Upper lobe of left lung (tissue), 6 donors: Measurements from ENCODE around the gene PCK2. TPM values are rescaled to one million over a fixed set of nuclear protein-coding genes. Genes with fewer than 3 reads are reported as not detected.

ENCODE experiments used
- ATAC-seq, 2 donors: fragments of 200-7000 bp; cut with Tn5 transposase; one replicate each; pipeline ENCODE4 v1.9.1; 2022; ENCODE audit warnings: mild to moderate bottlenecking in 2 of 2, moderate library complexity in 2 of 2; ENCODE audit not compliant: low FRiP score in 2 of 2
- DNase-seq, 2 donors: peaks; one replicate each; pipeline ENCODE4 v3.0.0-alpha.2; 2019 to 2020
- H3K27ac ChIP-seq, 4 donors: fragments of 200-600 bp; sonication (generic); one replicate each; pipeline ENCODE4 v1.5.1; 2016 to 2019
- H3K27me3 ChIP-seq, 4 donors: fragments of 200-600 bp; sonication (generic); one replicate each; pipeline ENCODE4 v1.5.1; 2017 to 2019
- H3K36me3 ChIP-seq, 4 donors: fragments of 200-600 bp; sonication (generic); one replicate each; pipeline ENCODE4 v1.5.1; 2016 to 2019
- H3K4me1 ChIP-seq, 4 donors: fragments of 200-600 bp; sonication (generic); one replicate each; pipeline ENCODE4 v1.5.1; 2018 to 2019
- H3K4me3 ChIP-seq, 4 donors: fragments of 200-600 bp; sonication (generic); one replicate each; pipeline ENCODE4 v1.5.1; 2017 to 2019; ENCODE audit warnings: mild to moderate bottlenecking in 2 of 4, moderate library complexity in 1 of 4
- H3K9me3 ChIP-seq, 4 donors: fragments of 200-600 bp; sonication (generic); one replicate each; pipeline ENCODE4 v1.5.1; 2018 to 2019
- EP300 ChIP-seq, 4 donors: sonication (generic); formaldehyde crosslinking; IDR thresholded peaks; one replicate each; pipeline ENCODE4 v1.5.1; 2017; ENCODE audit warnings: antibody characterized with exemption in 4 of 4, control low read depth in 2 of 4
- POLR2A ChIP-seq, 4 donors: fragments of 450-650 bp; IDR thresholded peaks; one replicate each; pipeline ENCODE4 v1.5.1; 2016 to 2017; ENCODE audit warnings: antibody characterized with exemption in 4 of 4, mild to moderate bottlenecking in 2 of 4
- POLR2AphosphoS5 ChIP-seq, 2 donors: sonication (generic); formaldehyde crosslinking; IDR thresholded peaks; one replicate each; pipeline ENCODE4 v1.5.1; 2017; ENCODE audit warnings: antibody characterized with exemption in 2 of 2
- WGBS, 2 donors: methylation state at CpG; one replicate each; pipeline ENCODE4 v1.1.5; 2017 to 2018; 5-methylcytosine and 5-hydroxymethylcytosine counted together
- total RNA-seq, 6 donors: library from RNA; depleted of rRNA in 4 of 6; stranded (reverse); fragments of >200 nt in 4 of 6; gene quantifications; one replicate each; pipeline versions ENCODE4 v1.1.0 to v1.2.1, GENCODE V29; 2016 to 2021
- TF ChIP-seq, protein P1 (sequence below), 6 experiments: fragments of 450-650 bp in 4 of 6; fragments of 200-600 bp in 2 of 6; sonication (generic) in 2 of 6; IDR thresholded peaks; one replicate each; pipeline ENCODE4 v1.5.1; 2016 to 2019; ENCODE audit warnings: antibody characterized with exemption in 6 of 6
- donor health status: DM: no; HTN: no; CAD: no; lungs with moderate emphysema.
- donor health status: DM: no; HTN: yes; CAD: no; lungs with severe emphysema.

Gene PCK2
- total RNA-seq, 6 donors from 2014 or later: 27.2 to 70.3 (median 34.9) TPM

- Histone ChIP-seq H3K9me3 (no peaks in the 10 kb centered on the region), H3K27me3 (no peaks in the 10 kb centered on the region), H3K4me1 (peaks cover 8 to 13% (median 9%) of the 10 kb centered on the region in 4 donors), H3K4me3 (no peak overlapping the region), H3K27ac (no peak overlapping the region), H3K36me3 (no peaks in the 10 kb centered on the region)
- DNase-seq (no peak), ATAC-seq (no peak)
- TF ChIP-seq POLR2AphosphoS5 (IDR thresholded peaks at IDR 0.05): no peak
- no peak for TF ChIP-seq POLR2A (IDR thresholded peaks at IDR 0.05)
- TF ChIP-seq, protein P1, sequence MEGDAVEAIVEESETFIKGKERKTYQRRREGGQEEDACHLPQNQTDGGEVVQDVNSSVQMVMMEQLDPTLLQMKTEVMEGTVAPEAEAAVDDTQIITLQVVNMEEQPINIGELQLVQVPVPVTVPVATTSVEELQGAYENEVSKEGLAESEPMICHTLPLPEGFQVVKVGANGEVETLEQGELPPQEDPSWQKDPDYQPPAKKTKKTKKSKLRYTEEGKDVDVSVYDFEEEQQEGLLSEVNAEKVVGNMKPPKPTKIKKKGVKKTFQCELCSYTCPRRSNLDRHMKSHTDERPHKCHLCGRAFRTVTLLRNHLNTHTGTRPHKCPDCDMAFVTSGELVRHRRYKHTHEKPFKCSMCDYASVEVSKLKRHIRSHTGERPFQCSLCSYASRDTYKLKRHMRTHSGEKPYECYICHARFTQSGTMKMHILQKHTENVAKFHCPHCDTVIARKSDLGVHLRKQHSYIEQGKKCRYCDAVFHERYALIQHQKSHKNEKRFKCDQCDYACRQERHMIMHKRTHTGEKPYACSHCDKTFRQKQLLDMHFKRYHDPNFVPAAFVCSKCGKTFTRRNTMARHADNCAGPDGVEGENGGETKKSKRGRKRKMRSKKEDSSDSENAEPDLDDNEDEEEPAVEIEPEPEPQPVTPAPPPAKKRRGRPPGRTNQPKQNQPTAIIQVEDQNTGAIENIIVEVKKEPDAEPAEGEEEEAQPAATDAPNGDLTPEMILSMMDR (IDR thresholded peaks at IDR 0.05): no peak
- TF ChIP-seq EP300 (IDR thresholded peaks at IDR 0.05): no peak
- 86 to 88% methylated on average over 10 of the region's 10 CpGs for WGBS, 2 donors
These were observed 17.9 kb upstream of the PCK2 start for GRCh38 chr14:24076302-24076601.

DNA sequence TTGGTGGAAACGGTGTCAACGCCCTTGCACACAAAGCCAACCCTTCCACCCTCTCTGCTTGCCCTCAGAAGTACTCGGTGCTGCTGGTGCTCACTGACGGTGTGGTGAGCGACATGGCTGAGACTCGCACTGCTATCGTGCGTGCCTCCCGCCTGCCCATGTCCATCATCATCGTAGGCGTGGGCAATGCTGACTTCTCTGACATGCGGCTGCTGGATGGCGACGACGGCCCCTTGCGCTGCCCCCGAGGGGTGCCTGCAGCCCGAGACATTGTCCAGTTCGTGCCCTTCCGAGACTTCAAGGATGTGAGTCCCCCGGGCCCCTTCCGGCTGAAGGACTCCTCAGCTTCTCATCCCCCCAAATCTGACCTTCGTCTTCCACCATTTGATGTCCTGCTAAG lies 17.0 kb upstream of the PCK2 start:
- H3K9me3 ChIP-seq: no peaks in the 10 kb centered on the region
- H3K36me3 ChIP-seq: no peaks in the 10 kb centered on the region
- DNase-seq: no peak
- no peaks in the 10 kb centered on the region for H3K27me3 ChIP-seq
- TF ChIP-seq POLR2AphosphoS5 (IDR thresholded peaks at IDR 0.05): no peak
- TF ChIP-seq EP300 (IDR thresholded peaks at IDR 0.05): no peak
- TF ChIP-seq, protein P1 (IDR thresholded peaks at IDR 0.05): no peak
- no peak for TF ChIP-seq POLR2A (IDR thresholded peaks at IDR 0.05)
- no peak for ATAC-seq
- no peak overlapping the region for H3K4me3 ChIP-seq
- H3K4me1 ChIP-seq: peaks cover 10 to 20% (median 16%) of the 10 kb centered on the region in 4 donors
- WGBS, 2 donors: 93 to 95% methylated on average over 5 to 23 of the region's 23 CpGs
- H3K27ac ChIP-seq: no peak overlapping the region

- WGBS, 2 donors: 86 to 100% methylated on average over 2 to 3 of the region's 3 CpGs
- H3K27me3 ChIP-seq: no peaks in the 10 kb centered on the region
- peaks cover 5 to 17% (median 16%) of the 10 kb centered on the region in 4 donors for H3K4me1 ChIP-seq
These were observed 16.0 kb upstream of the PCK2 start for GRCh38 chr14:24078146-24078545.

GRCh38 chr14:24079491-24080141 lies 14.5 kb upstream of the PCK2 start:
- Histone ChIP-seq H3K4me3 (no peak overlapping the region), H3K27ac (no peak overlapping the region), H3K4me1 (peaks cover 5 to 17% (median 16%) of the 10 kb centered on the region in 4 donors), H3K27me3 (no peaks in the 10 kb centered on the region), H3K9me3 (no peaks in the 10 kb centered on the region), H3K36me3 (no peaks in the 10 kb centered on the region)
- ATAC-seq (no peak), DNase-seq (no peak)
- 87 to 88% methylated on average over 9 of the region's 9 CpGs for WGBS, 2 donors
- TF ChIP-seq, protein P1 (IDR thresholded peaks at IDR 0.05): no peak
- TF ChIP-seq EP300 (IDR thresholded peaks at IDR 0.05): no peak
- no peak for TF ChIP-seq POLR2A (IDR thresholded peaks at IDR 0.05)
- TF ChIP-seq POLR2AphosphoS5 (IDR thresholded peaks at IDR 0.05): no peak

More at GRCh38 chr14:24078146-24078545, 16.0 kb upstream of the PCK2 start:
- DNase-seq (no peak), ATAC-seq (no peak)
- Histone ChIP-seq H3K4me3 (no peak overlapping the region), H3K9me3 (no peaks in the 10 kb centered on the region), H3K36me3 (no peaks in the 10 kb centered on the region), H3K27ac (no peak overlapping the region)
- TF ChIP-seq POLR2AphosphoS5 (IDR thresholded peaks at IDR 0.05) (no peak), POLR2A (IDR thresholded peaks at IDR 0.05) (no peak), EP300 (IDR thresholded peaks at IDR 0.05) (no peak)
- TF ChIP-seq, protein P1 (IDR thresholded peaks at IDR 0.05): no peak

DNA sequence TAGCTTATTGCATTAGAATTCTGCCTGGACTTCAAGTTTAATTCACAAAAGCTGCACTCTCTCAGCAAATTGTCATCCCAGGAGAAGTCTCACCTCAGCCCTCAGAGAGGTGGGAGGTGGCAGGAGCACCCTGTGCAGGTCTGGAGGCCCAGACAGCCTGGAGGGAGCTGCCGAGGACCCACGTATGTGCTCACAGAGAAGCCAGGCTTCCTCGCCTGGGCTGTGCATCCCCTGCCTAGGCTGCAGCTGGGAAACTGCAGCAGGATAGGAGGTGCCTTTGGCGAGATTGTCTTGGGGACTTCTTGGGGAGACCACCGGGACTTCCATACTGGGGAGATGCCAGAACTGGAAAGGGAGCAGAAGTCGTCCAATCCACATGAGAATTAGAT lies 14.0 kb upstream of the PCK2 start:
- TF ChIP-seq POLR2A (IDR thresholded peaks at IDR 0.05): no peak
- TF ChIP-seq EP300 (IDR thresholded peaks at IDR 0.05): no peak
- TF ChIP-seq POLR2AphosphoS5 (IDR thresholded peaks at IDR 0.05): no peak
- TF ChIP-seq, protein P1 (IDR thresholded peaks at IDR 0.05): no peak
- ATAC-seq (no peak), DNase-seq (no peak)
- Histone ChIP-seq H3K4me3 (no peak overlapping the region), H3K9me3 (no peaks in the 10 kb centered on the region), H3K36me3 (no peaks in the 10 kb centered on the region), H3K27ac (no peak overlapping the region), H3K27me3 (no peaks in the 10 kb centered on the region), H3K4me1 (peaks cover 5 to 17% (median 16%) of the 10 kb centered on the region in 4 donors)
- WGBS, 2 donors: 79 to 80% methylated on average over 6 of the region's 6 CpGs
